Activated naive CD4-positive, alpha-beta T cell treated with Interleukin-2 at 50 U/mL for 16 hours (primary cell): ENCODE measurements around the gene GTPBP10.
A peak's percentile ranks its signal among the peaks of the same experiment; 100 is the strongest.

ENCODE experiments used
- DNase-seq: peaks from one replicate; pipeline ENCODE4 v3.0.0-alpha.2; 2020

GTPBP10 gene

DNA sequence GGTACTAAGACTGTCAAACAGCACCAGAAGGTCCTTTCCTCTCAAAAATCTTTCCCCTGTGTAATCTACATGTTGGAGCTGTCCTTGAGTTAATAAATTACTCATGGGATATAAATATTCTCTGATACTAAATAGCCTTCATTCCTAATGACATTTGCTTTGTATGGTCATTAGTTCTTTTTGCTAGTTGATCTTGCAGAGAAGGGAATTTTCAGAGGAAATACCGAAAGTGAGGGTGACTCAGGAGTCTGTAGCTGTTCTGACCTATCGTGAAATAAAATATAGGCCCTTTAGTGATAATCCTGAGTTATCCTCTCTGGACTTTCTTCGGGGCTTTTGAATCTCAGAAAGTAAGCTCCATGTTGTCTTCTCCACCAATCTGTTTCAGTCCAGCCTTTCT is 37.3 kb downstream of the GTPBP10 start:
- DNase-seq = no peak

- no peak for DNase-seq
Observed at GRCh38 chr7:90384433-90384832, 37.9 kb downstream of the GTPBP10 start.

GRCh38 chr7:90387470-90388240 is 41.1 kb downstream of the GTPBP10 start:
- DNase-seq = no peak

DNA sequence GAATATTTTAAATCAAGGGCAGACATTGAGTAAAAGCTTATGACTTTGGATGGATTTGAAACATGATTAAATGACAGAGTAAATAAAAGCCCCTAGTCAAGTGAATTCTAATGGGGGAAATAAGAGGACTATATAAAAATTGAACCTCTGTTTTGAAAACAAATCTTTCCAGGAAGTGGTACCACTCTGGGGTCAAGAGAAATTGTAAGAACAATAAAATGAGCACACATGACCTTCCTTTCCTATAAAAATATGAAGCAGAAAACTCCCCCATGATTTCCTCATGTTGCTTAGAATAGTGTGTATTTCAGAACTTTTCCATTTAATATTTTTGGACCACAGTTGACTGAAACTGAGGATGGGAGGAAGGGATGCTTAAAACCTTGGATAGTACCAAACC is 44.4 kb downstream of the GTPBP10 start:
- no peak for DNase-seq

- no peak for DNase-seq
Observed at GRCh38 chr7:90391488-90391887, 45.0 kb downstream of the GTPBP10 start.

DNA sequence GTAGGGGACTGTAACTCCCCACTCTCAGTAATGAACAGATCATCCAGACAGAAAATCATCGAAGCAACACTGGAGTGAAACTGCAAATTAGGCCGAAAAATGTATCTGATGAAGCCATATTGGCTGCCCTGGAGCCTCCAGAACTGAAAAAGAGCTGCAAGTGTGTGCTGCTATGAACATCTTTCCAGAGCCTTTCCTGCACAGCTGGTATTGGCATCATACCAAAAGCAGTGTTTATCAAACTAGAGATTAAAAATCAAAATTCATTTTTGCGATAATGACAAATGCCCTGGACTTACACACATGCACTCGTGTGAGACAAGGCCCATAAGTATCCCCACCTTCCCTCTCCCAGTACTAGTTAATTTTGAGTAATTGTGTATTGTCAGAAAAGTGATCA is 49.9 kb downstream of the GTPBP10 start:
- DNase-seq = no peak

DNA sequence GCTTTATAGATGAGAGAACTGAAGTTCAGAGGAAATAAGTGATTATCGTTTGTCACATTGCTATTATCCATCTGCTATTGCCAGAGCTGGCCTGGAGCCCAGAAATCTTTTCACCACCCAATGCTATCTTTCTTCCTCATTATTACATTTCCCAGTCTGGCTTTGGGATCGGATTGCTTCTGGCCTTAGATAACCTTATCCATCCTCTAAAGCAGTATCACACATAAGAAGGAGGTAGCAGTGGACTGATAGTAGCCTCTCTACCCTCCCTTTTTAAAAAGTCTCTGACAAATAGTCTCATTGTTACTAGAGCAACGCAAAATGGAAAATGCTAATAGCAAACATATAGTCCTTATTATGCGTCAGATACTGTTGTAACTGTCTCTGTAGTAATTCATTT is 55.5 kb downstream of the GTPBP10 start:
- DNase-seq = no peak

GRCh38 chr7:90402785-90403173 is 56.3 kb downstream of the GTPBP10 start:
- no peak for DNase-seq

DNA sequence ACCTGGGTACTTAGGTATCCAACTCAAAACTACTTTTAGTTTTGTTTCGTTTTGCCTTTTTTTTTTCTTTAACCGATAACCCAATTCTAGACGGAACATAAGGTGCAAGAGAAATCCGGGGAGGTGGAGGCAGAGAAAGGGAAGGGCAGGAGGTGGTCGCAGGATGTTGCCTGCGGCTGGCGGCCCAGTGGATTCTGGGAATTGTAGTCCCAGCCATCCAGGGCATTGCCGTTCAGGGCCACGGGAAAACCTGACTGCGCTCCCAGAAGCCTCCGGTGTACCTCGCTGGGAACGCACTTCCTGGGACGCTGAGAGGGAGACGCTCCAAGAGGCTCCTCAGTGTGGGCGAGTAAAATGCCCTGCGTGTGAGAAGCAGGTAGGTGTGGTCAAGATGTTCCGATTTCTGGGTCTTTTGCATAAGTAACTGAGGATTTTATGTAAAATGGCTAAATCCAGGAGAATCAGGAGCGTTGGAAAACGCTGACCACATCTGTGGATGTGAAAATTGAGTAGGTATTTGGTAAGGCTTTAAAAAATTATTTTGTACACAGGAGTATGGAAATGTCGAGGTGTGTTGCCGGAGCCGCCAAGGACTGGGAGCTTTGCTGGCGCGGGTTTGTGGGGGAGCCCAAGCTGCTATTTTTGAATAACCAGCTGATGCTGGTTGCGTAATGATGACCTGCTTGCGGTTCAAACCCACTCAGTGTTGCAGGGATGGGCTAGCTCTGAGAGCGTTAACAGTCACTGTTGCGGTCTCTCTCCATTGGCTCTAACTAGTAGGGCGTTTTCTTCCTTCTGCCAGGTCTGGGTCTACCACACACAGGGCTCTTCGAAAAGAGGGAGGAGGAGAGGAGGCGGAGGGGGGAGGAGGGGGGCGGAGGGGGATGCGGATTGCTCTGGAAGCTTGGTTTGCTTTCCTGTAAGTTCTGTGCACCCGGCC is 56.9 kb downstream of the GTPBP10 start, which contains the start of gene CLDN12:
Gene CLDN12, plus strand, starts transcription at position 288 of the 940 bp plus-strand sequence. CDS start 9,216 bp downstream, outside the sequence.
- DNase-seq = peak; percentile 74

DNA sequence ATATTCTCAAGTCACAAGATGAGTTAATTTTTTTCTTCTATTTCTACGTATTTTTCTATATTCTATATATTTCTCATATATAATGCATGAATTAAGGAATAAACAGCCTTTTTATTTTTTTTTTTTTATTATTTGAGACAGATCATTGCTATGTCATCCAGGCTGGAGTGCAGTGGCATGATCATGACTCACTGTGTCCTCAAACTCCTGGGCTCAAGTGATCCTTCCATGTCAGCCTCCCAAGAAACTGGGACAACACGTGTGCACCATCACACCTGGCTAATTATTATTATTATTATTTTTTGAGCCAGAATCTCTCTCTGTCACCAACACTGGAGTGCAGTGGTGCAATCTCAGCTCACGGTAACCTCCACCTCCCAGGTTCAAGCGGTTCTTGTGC is 58.3 kb downstream of the GTPBP10 start:
- DNase-seq = no peak

GRCh38 chr7:90407484-90407821 is 60.9 kb downstream of the GTPBP10 start:
- no peak for DNase-seq

DNA sequence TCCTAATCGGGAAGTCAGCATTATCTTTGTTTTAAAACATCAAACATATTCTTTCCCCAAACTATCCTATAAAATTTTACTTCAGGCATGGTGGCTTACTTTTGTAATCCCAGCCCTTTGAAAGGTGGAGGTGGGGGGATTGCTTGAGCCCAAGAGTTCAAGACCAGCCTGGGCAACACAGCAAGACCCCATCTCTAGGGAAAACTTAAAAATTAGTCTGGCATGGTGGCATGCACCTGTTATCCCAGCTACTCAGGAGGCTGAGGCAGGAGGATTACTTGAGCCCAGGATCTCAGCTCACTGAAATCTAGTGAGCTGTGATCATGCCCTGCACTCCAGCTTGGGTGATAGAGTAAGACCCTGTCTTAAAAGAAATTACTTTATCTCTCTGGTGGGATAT is 61.6 kb downstream of the GTPBP10 start:
- no peak for DNase-seq

DNA sequence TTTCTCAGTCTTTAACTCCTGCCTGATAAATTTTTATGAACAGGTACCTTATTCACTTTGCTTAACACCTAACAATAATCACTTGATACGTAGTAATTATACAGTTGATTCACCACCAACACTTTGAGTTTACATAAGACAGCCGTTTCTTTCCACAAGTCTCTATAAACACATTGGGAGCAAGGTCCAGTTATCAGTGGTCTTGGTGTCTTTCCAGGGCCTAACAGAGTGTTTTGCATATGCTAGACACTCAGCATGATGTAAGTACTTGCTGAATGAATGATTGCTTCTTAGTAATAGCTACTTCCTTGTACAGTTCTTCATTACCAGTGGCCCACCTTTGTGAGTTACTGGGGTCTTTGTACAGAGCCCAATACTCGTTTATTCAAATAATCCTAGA is 63.2 kb downstream of the GTPBP10 start:
- no peak for DNase-seq

DNA sequence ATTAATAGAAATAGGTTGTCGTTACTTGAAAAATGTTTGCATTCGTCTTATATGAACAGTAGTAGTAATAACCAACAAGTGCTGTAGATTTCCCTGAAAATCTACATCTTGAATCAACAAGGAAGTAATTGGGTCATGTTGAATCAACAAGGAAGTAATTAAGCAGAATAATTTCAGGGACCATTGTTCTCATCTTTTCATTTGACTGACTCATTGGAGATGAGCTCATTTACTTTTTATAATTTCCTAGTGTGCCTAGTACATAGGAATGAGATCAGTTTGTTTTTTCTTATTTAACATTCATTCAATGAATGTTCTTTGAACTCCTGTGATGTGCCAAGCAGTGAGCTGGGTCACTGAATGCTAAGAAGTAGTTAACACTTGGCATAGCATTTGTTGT is 65.0 kb downstream of the GTPBP10 start:
- DNase-seq = no peak

GRCh38 chr7:90412458-90413184 is 66.1 kb downstream of the GTPBP10 start:
- peak; percentile 4 for DNase-seq

- no peak for DNase-seq
Observed at GRCh38 chr7:90413185-90413528, 66.6 kb downstream of the GTPBP10 start.

DNA sequence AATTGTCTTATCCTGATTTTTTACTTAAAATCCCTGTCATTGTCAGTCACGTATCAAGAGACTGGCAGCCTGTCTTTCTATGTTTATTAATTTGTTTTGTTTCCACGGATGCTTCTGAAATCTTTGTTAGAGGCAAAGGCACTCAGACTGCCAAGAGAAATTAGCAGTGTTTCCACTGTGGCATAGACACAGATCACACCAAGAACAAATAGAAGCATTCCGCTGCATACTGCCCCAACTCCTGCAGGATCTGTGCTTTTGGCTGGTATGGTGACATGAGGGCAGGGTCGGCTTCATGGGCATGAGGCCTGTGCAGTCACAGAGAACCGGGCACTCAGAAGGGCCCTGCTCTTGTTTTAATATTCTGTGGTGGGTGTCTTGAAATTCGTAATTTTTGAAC is 75.1 kb downstream of the GTPBP10 start:
- no peak for DNase-seq

GRCh38 chr7:90424720-90425119 is 78.2 kb downstream of the GTPBP10 start:
- DNase-seq = no peak

- DNase-seq = no peak
Observed at GRCh38 chr7:90425376-90425775, 78.9 kb downstream of the GTPBP10 start.

DNA sequence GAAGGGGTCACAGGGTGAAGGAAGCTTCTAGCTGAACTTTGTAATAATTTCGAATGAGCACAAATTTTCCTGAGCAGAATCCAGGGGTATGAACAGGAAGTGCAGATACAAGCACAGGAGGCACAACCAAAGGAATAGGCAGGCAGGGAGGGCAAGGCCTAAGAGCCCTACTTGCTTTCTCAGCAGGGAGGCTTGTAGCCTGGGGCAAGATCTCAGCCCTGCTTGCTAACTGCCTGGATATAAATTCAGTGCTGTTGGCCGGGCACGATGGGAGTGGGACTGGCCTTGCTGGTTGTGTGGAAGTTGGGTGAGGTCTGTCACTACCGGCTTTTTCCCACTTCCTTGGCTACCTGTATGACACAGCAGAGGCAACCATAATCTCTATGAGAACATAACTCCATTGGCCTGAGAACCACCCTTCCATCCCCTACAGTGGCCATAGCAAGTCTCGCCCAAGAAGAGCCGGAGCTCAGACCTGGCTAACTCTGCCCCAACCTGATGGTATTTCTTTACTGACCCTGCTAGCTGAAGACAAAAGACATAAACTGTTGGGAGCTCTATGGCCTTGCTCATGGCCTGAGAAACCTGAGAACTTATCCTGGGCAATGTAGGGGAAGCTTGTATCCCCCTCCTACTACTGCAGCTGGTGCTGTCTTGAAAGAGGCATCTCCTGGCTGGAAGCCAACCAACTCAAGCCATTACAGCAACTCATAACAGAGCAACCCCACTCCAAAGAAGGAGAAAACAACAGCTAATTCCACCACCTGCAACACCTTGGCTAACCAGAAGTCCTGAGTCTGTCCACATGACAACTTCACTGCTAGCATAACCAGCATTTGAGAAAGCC is 84.3 kb downstream of the GTPBP10 start:
- DNase-seq = no peak

DNA sequence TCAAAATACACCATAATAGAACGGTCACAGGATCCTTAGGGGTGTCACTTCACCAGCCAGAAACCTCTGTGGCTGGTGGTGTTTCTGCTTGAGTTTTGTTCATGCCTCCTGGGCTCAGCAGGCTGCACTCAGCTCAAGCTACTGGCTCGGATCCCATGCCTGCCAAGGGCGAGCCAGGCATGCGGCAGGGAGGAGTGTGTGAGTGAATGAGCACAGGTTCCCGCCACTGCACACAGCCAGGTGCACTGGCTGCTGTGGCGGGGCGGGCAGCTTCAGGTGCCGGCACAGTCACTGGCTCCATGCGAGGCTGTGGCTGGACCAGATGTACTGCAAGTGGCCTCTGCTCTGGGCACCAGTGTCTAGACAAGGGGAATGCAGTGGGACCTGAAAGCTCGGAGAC is 86.2 kb downstream of the GTPBP10 start:
- no peak for DNase-seq

- DNase-seq = no peak
Observed at GRCh38 chr7:90433221-90433620, 86.7 kb downstream of the GTPBP10 start.
